ENCODE results near the gene NEDD4L.

The NEDD4L gene

DNA sequence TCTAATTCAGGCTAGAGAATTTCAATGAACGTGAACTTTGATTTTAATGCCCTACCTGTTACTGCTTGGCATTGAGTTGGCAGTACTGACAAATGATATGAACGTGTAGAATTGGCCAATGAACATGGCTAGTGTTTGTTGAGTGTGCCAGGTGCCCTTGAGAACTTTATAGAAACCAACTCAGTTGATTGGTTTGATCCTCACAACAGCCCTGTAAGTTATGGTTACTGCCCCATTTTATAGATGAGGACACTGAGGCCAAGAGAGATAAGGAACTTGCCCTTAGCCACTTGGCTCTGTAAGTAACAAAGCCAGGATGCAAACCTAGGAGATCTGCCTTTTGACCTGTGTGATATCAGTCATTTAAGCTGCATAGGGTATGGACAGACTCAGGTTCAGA lies 275.7 kb downstream of the NEDD4L start:
- TF ChIP-seq, protein P1, sequence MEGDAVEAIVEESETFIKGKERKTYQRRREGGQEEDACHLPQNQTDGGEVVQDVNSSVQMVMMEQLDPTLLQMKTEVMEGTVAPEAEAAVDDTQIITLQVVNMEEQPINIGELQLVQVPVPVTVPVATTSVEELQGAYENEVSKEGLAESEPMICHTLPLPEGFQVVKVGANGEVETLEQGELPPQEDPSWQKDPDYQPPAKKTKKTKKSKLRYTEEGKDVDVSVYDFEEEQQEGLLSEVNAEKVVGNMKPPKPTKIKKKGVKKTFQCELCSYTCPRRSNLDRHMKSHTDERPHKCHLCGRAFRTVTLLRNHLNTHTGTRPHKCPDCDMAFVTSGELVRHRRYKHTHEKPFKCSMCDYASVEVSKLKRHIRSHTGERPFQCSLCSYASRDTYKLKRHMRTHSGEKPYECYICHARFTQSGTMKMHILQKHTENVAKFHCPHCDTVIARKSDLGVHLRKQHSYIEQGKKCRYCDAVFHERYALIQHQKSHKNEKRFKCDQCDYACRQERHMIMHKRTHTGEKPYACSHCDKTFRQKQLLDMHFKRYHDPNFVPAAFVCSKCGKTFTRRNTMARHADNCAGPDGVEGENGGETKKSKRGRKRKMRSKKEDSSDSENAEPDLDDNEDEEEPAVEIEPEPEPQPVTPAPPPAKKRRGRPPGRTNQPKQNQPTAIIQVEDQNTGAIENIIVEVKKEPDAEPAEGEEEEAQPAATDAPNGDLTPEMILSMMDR (IDR thresholded peaks at IDR 0.05; ENCODE audit: extremely low read depth, missing control alignments), result no peak
- DNase-seq (ENCODE audit: low spot score), result no peak

- DNase-seq (ENCODE audit: low spot score), result no peak
- TF ChIP-seq, protein P1 (IDR thresholded peaks at IDR 0.05; ENCODE audit: extremely low read depth, missing control alignments), result no peak
Measured at GRCh38 chr18:58320907-58321561, 277.0 kb downstream of the NEDD4L start.

GRCh38 chr18:58321986-58322385 lies 278.0 kb downstream of the NEDD4L start:
- TF ChIP-seq, protein P1 (IDR thresholded peaks at IDR 0.05; ENCODE audit: extremely low read depth, missing control alignments), result peak; percentile 29
- DNase-seq (ENCODE audit: low spot score), result peak; percentile 80

GRCh38 chr18:58322464-58322863 lies 278.4 kb downstream of the NEDD4L start:
- TF ChIP-seq, protein P1 (IDR thresholded peaks at IDR 0.05; ENCODE audit: extremely low read depth, missing control alignments), result no peak
- DNase-seq (ENCODE audit: low spot score), result no peak

DNA sequence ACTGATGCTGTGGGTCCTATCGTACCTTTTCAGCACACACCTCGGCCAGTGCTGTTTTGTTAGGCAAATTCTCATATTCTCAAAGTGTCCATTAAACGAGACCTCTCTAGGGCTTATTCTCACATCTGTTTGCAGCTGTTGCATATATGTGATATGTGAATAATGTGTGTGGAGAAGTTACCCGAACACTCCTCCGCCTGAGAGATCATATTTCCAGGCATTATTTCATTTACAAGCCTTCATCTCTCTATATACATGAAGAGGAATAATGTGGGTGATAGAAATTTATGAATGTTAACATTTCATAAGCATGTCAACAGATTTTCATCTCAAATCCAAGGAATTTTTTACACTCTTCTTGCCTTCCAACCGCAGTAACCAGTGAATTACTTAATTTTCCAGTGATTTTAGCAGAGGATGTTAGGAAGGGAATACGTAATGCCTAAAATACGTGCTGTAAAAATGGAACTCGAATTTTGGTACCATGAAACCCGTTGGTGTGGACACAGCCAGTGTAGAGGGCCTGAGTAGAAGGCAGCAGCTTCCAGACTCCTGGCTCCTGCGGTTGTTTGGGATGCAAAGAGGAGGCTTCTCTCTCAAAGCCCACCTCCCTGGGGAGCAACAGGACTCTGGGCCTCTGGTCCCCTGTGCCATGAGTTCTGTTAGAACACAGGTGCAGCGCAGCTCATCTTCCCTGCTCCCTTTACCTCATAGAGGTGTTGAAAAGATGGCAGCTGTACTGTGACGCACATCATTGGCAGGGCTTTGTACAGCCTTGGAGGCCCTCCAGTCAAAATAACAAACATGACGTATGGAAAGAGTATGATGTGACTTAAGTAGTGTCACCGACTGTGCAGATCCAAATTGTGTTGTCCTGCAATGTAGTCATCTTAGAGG lies 280.1 kb downstream of the NEDD4L start:
- TF ChIP-seq, protein P1 (IDR thresholded peaks at IDR 0.05; ENCODE audit: extremely low read depth, missing control alignments), result no peak
- no peak for DNase-seq (ENCODE audit: low spot score)

- TF ChIP-seq, protein P1 (IDR thresholded peaks at IDR 0.05; ENCODE audit: extremely low read depth, missing control alignments), result no peak
- no peak for DNase-seq (ENCODE audit: low spot score)
Measured at GRCh38 chr18:58324824-58325480, 280.9 kb downstream of the NEDD4L start.

GRCh38 chr18:58325494-58325893 lies 281.5 kb downstream of the NEDD4L start:
- TF ChIP-seq, protein P1 (IDR thresholded peaks at IDR 0.05; ENCODE audit: extremely low read depth, missing control alignments), result no peak
- no peak for DNase-seq (ENCODE audit: low spot score)

Measured in GM20000 (cell line).